Thoracic aorta (tissue), 2 donors: ENCODE measurements around the gene NGDN. TPM values are rescaled to one million over a fixed set of nuclear protein-coding genes. Genes with fewer than 3 reads are reported as not detected.

Experiments
- ATAC-seq: fragments of 150-250 bp; one replicate; pipeline ENCODE4 v1.8.0; 2017; ENCODE audit warnings: low read depth; ENCODE audit not compliant: insufficient number of reproducible peaks, low FRiP score
- DNase-seq: peaks from one replicate; pipeline ENCODE4 v3.0.0-alpha.2; 2020; ENCODE audit warnings: low spot score
- H3K27ac ChIP-seq, 2 donors: fragments of 200-600 bp; sonication (generic); 1 replicate in 1 of 2; 2 replicates in 1 of 2; pipeline ENCODE4 v1.5.1; 2016; ENCODE audit warnings: mild to moderate bottlenecking in 2 of 2, moderate library complexity in 2 of 2
- H3K27me3 ChIP-seq: fragments of 200-600 bp; sonication (generic); replicated peaks from 2 replicates; pipeline ENCODE4 v1.6.0; 2016; ENCODE audit warnings: mild to moderate bottlenecking; ENCODE audit not compliant: insufficient read depth
- H3K36me3 ChIP-seq: fragments of 200-600 bp; sonication (generic); one replicate; pipeline ENCODE4 v1.5.1; 2016
- H3K4me1 ChIP-seq, 2 donors: fragments of 200-600 bp; sonication (generic); 1 replicate in 1 of 2; 2 replicates in 1 of 2; pipeline versions ENCODE4 v1.5.1 to v1.6.0; 2016; ENCODE audit warnings: low read depth in 2 of 2, mild to moderate bottlenecking in 1 of 2; ENCODE audit not compliant: control insufficient read depth in 1 of 2
- H3K4me3 ChIP-seq: fragments of 200-600 bp; sonication (generic); 2 replicates; pipeline ENCODE4 v1.5.1; 2016; ENCODE audit warnings: mild to moderate bottlenecking
- H3K9me3 ChIP-seq: fragments of 200-600 bp; sonication (generic); 2 replicates; pipeline ENCODE4 v1.5.1; 2016
- CTCF ChIP-seq: fragments of 200-600 bp; sonication (generic); IDR thresholded peaks from one replicate; pipeline ENCODE4 v1.5.1; 2019; ENCODE audit warnings: antibody characterized with exemption
- total RNA-seq, 2 donors: library from RNA; depleted of rRNA; stranded (reverse); fragments of >200 nt; gene quantifications; one replicate each; pipeline versions ENCODE4 v1.1.0 to v1.2.3, GENCODE V29; 2016

Gene NGDN
- total RNA-seq, 2 donors from 2014 or later = 29.1 to 46.3 TPM

GRCh38 chr14:23520899-23521533, 51.5 kb downstream of the NGDN start:
- H3K9me3 ChIP-seq = no peaks in the 10 kb centered on the region
- no peaks in the 10 kb centered on the region for H3K27me3 ChIP-seq
- ATAC-seq = no peak

GRCh38 chr14:23521785-23522640, 52.5 kb downstream of the NGDN start:
- no peak overlapping the region for H3K4me3 ChIP-seq
- no peak for ATAC-seq
- H3K27ac ChIP-seq = no peak overlapping the region
- H3K9me3 ChIP-seq = no peaks in the 10 kb centered on the region
- H3K36me3 ChIP-seq = no peaks in the 10 kb centered on the region
- TF ChIP-seq CTCF = no peak
- no peak for DNase-seq
- no peaks in the 10 kb centered on the region for H3K27me3 ChIP-seq
- H3K4me1 ChIP-seq = no peaks in the 10 kb centered on the region

More at GRCh38 chr14:23520899-23521533, 51.5 kb downstream of the NGDN start:
- H3K27ac ChIP-seq = no peak overlapping the region
- DNase-seq = no peak
- H3K4me1 ChIP-seq = no peaks in the 10 kb centered on the region
- no peak overlapping the region for H3K4me3 ChIP-seq
- TF ChIP-seq CTCF = no peak
- H3K36me3 ChIP-seq = no peaks in the 10 kb centered on the region

- no peak for TF ChIP-seq CTCF
- no peaks in the 10 kb centered on the region for H3K36me3 ChIP-seq
- no peaks in the 10 kb centered on the region for H3K4me1 ChIP-seq
- H3K4me3 ChIP-seq = no peak overlapping the region
- H3K27me3 ChIP-seq = no peaks in the 10 kb centered on the region
- ATAC-seq (no peak), DNase-seq (no peak)
- no peaks in the 10 kb centered on the region for H3K9me3 ChIP-seq
- no peak overlapping the region for H3K27ac ChIP-seq
Measured at GRCh38 chr14:23522643-23523198, 53.2 kb downstream of the NGDN start.

- H3K27me3 ChIP-seq = no peaks in the 10 kb centered on the region
- ATAC-seq (no peak), DNase-seq (no peak)
- TF ChIP-seq CTCF = no peak
- H3K4me3 ChIP-seq = no peak overlapping the region
- H3K4me1 ChIP-seq = no peaks in the 10 kb centered on the region
- H3K9me3 ChIP-seq = no peaks in the 10 kb centered on the region
- no peak overlapping the region for H3K27ac ChIP-seq
- H3K36me3 ChIP-seq = no peaks in the 10 kb centered on the region
Measured at GRCh38 chr14:23523229-23524016, 53.9 kb downstream of the NGDN start.
